Mesendoderm (in vitro differentiated cells): ENCODE results near the gene FRY.
"Not testable (repeated sequence)": the region's sequence is repeated elsewhere in the genome, so short reads cannot be mapped to it uniquely, and the experiment has no call there.

Experiments
- DNase-seq: peaks from one replicate; pipeline ENCODE4 v3.0.0; 2013
- H2AK5ac ChIP-seq: 2 replicates; pipeline ENCODE4 v1.6.1; 2013; ENCODE audit warnings: low read length, inconsistent platforms
- H2BK120ac ChIP-seq: 2 replicates; pipeline ENCODE4 v1.6.1; 2013; ENCODE audit warnings: low read depth, mild to moderate bottlenecking, low read length, moderate library complexity, mixed read lengths
- H2BK15ac ChIP-seq: replicated peaks from 2 replicates; pipeline ENCODE4 v1.6.1; 2013; ENCODE audit warnings: low read depth, mild to moderate bottlenecking, moderate library complexity
- H2BK5ac ChIP-seq: 2 replicates; pipeline ENCODE4 v1.6.1; 2013; ENCODE audit warnings: low read length, inconsistent platforms
- H3K18ac ChIP-seq: 2 replicates; pipeline ENCODE4 v1.6.1; 2013; ENCODE audit warnings: mild to moderate bottlenecking, low read length, mixed read lengths
- H3K23ac ChIP-seq: one replicate; pipeline ENCODE4 v1.6.1; 2013; ENCODE audit warnings: low read length
- H3K27ac ChIP-seq: 2 replicates; pipeline ENCODE4 v1.5.1; 2013; ENCODE audit warnings: low read depth, mild to moderate bottlenecking, inconsistent platforms, low read length, moderate library complexity
- H3K27me3 ChIP-seq: 2 replicates; pipeline ENCODE4 v1.6.1; 2013; ENCODE audit warnings: low read length, control low read depth, mild to moderate bottlenecking, inconsistent platforms; ENCODE audit not compliant: insufficient read depth, poor library complexity
- H3K36me3 ChIP-seq: 2 replicates; pipeline ENCODE4 v1.6.1; 2013; ENCODE audit warnings: low read length, inconsistent platforms; ENCODE audit not compliant: control insufficient read depth, insufficient read depth
- H3K4ac ChIP-seq: one replicate; pipeline ENCODE4 v1.6.1; 2013; ENCODE audit warnings: low read depth, mild to moderate bottlenecking, low read length, moderate library complexity
- H3K4me1 ChIP-seq: 2 replicates; pipeline ENCODE4 v1.6.1; 2013; ENCODE audit warnings: low read depth, low read length, inconsistent platforms; ENCODE audit not compliant: control insufficient read depth
- H3K4me2 ChIP-seq: 2 replicates; pipeline ENCODE4 v1.6.1; 2013; ENCODE audit warnings: low read length
- H3K4me3 ChIP-seq: 2 replicates; pipeline ENCODE4 v1.5.1; 2013; ENCODE audit warnings: mild to moderate bottlenecking, low read length
- H3K56ac ChIP-seq: one replicate; pipeline ENCODE4 v1.6.1; 2013; ENCODE audit warnings: low read length
- H3K79me1 ChIP-seq: 2 replicates; pipeline ENCODE4 v1.6.1; 2013; ENCODE audit warnings: low read length, inconsistent platforms
- H3K79me2 ChIP-seq: 2 replicates; pipeline ENCODE4 v1.6.1; 2013; ENCODE audit warnings: mild to moderate bottlenecking, low read length; ENCODE audit not compliant: control insufficient read depth, insufficient read depth
- H3K9ac ChIP-seq: 2 replicates; pipeline ENCODE4 v1.6.1; 2013; ENCODE audit warnings: low read length, inconsistent platforms
- H4K5ac ChIP-seq: one replicate; pipeline ENCODE4 v1.6.1; 2013; ENCODE audit warnings: low read length
- H4K8ac ChIP-seq: one replicate; pipeline ENCODE4 v1.6.1; 2013; ENCODE audit warnings: low read depth, mild to moderate bottlenecking, control low read depth, low read length, moderate library complexity
- WGBS: extraction: QIAGEN DNeasy Blood & Tissue Kit; methylation state at CpG from one replicate; pipeline ENCODE4 v1.1.7; 2013; ENCODE audit warnings: low lambda C conversion rate, missing lambda C conversion rate; ENCODE audit not compliant: insufficient coverage; ENCODE audit errors: extremely low coverage; 5-methylcytosine and 5-hydroxymethylcytosine counted together

The FRY gene

GRCh38 chr13:31998131-31998530 is 33.4 kb upstream of the FRY start:
- DNase-seq, result peak; percentile 85
- H4K5ac ChIP-seq, result no peak overlapping the region
- no peak overlapping the region for H3K4me3 ChIP-seq
- H3K4me1 ChIP-seq, result peaks cover 6% of the 10 kb centered on the region
- H3K23ac ChIP-seq, result no peak overlapping the region
- H3K79me2 ChIP-seq, result no peaks in the 10 kb centered on the region
- no peak overlapping the region for H3K4ac ChIP-seq
- no peak overlapping the region for H3K9ac ChIP-seq
- H4K8ac ChIP-seq, result no peak overlapping the region
- no peak overlapping the region for H3K4me2 ChIP-seq
- H3K56ac ChIP-seq, result peak overlapping the region; percentile 46
- no peak overlapping the region for H2BK15ac ChIP-seq
- H3K27ac ChIP-seq, result no peak overlapping the region
- no peak overlapping the region for H2BK5ac ChIP-seq
- no peaks in the 10 kb centered on the region for H3K27me3 ChIP-seq
- no peaks in the 10 kb centered on the region for H3K36me3 ChIP-seq
- H3K18ac ChIP-seq, result no peak overlapping the region
- H2AK5ac ChIP-seq, result no peak overlapping the region
- H2BK120ac ChIP-seq, result no peak overlapping the region
- H3K79me1 ChIP-seq, result no peaks in the 10 kb centered on the region
- no CpG with 5 or more reads among the region's 6 CpGs for WGBS

- H3K18ac ChIP-seq, H2BK15ac ChIP-seq, H3K4me1 ChIP-seq, DNase-seq, H3K9ac ChIP-seq, H3K79me1 ChIP-seq, H3K79me2 ChIP-seq, H3K23ac ChIP-seq, H3K4ac ChIP-seq, H4K8ac ChIP-seq, H3K27ac ChIP-seq, H3K4me3 ChIP-seq, H3K27me3 ChIP-seq, H3K4me2 ChIP-seq, H3K36me3 ChIP-seq, H2AK5ac ChIP-seq, H2BK120ac ChIP-seq, H3K56ac ChIP-seq, H4K5ac ChIP-seq, H2BK5ac ChIP-seq: not testable (repeated sequence)
- no CpG with 5 or more reads among the region's 7 CpGs for WGBS
Observed at GRCh38 chr13:32000754-32001153, 30.8 kb upstream of the FRY start.

GRCh38 chr13:32001154-32001768 is 30.3 kb upstream of the FRY start:
- Histone ChIP-seq H3K4me2 (no peak overlapping the region), H3K79me2 (no peaks in the 10 kb centered on the region), H2BK15ac (no peak overlapping the region), H3K18ac (no peak overlapping the region), H3K27me3 (no peaks in the 10 kb centered on the region), H3K4ac (no peak overlapping the region), H4K8ac (no peak overlapping the region), H3K79me1 (no peaks in the 10 kb centered on the region), H3K36me3 (no peaks in the 10 kb centered on the region), H3K27ac (no peak overlapping the region), H3K23ac (no peak overlapping the region), H3K4me1 (peaks cover 6% of the 10 kb centered on the region), H2BK5ac (no peak overlapping the region), H3K56ac (no peak overlapping the region), H2AK5ac (no peak overlapping the region), H2BK120ac (no peak overlapping the region), H3K4me3 (no peak overlapping the region), H3K9ac (no peak overlapping the region), H4K5ac (no peak overlapping the region)
- DNase-seq, result peak; percentile 74
- no CpG with 5 or more reads among the region's 1 CpG for WGBS

- WGBS, result no CpG with 5 or more reads among the region's 1 CpG
- no peak overlapping the region for H2BK5ac ChIP-seq
- no peak overlapping the region for H3K27ac ChIP-seq
- H2BK120ac ChIP-seq, result no peak overlapping the region
- no peak overlapping the region for H4K5ac ChIP-seq
- no peak overlapping the region for H2BK15ac ChIP-seq
- H3K79me1 ChIP-seq, result no peaks in the 10 kb centered on the region
- no peaks in the 10 kb centered on the region for H3K79me2 ChIP-seq
- no peak overlapping the region for H3K18ac ChIP-seq
- H3K27me3 ChIP-seq, result no peaks in the 10 kb centered on the region
- no peaks in the 10 kb centered on the region for H3K36me3 ChIP-seq
- H3K4me1 ChIP-seq, result peaks cover 6% of the 10 kb centered on the region
- H2AK5ac ChIP-seq, result no peak overlapping the region
- H3K4ac ChIP-seq, result no peak overlapping the region
- DNase-seq, result no peak
- H4K8ac ChIP-seq, result no peak overlapping the region
- H3K4me2 ChIP-seq, result no peak overlapping the region
- no peak overlapping the region for H3K4me3 ChIP-seq
- H3K9ac ChIP-seq, result no peak overlapping the region
- H3K56ac ChIP-seq, result no peak overlapping the region
- H3K23ac ChIP-seq, result no peak overlapping the region
Observed at GRCh38 chr13:32001769-32002168, 29.8 kb upstream of the FRY start.

GRCh38 chr13:32002873-32003272 is 28.7 kb upstream of the FRY start:
- H3K56ac ChIP-seq, result no peak overlapping the region

GRCh38 chr13:32007494-32007893 is 24.1 kb upstream of the FRY start:
- no peak overlapping the region for H2BK15ac ChIP-seq
- no peak overlapping the region for H2BK5ac ChIP-seq
- no peak overlapping the region for H3K9ac ChIP-seq
- H2BK120ac ChIP-seq, result no peak overlapping the region
- no peaks in the 10 kb centered on the region for H3K79me1 ChIP-seq
- H3K27ac ChIP-seq, result no peak overlapping the region
- no peaks in the 10 kb centered on the region for H3K36me3 ChIP-seq
- H3K4me3 ChIP-seq, result no peak overlapping the region
- H3K79me2 ChIP-seq, result no peaks in the 10 kb centered on the region
- no peak for DNase-seq
- no peaks in the 10 kb centered on the region for H3K27me3 ChIP-seq
- no peak overlapping the region for H3K56ac ChIP-seq
- H3K4me1 ChIP-seq, result no peaks in the 10 kb centered on the region
- H3K4me2 ChIP-seq, result no peak overlapping the region
- no peak overlapping the region for H3K4ac ChIP-seq
- no peak overlapping the region for H4K5ac ChIP-seq
- no peak overlapping the region for H3K18ac ChIP-seq
- H4K8ac ChIP-seq, result no peak overlapping the region
- no peak overlapping the region for H3K23ac ChIP-seq
- no peak overlapping the region for H2AK5ac ChIP-seq

More at GRCh38 chr13:32002873-32003272, 28.7 kb upstream of the FRY start:
- Histone ChIP-seq H3K9ac (no peak overlapping the region), H2BK5ac (no peak overlapping the region), H4K5ac (no peak overlapping the region), H2BK120ac (no peak overlapping the region), H3K18ac (no peak overlapping the region), H2AK5ac (no peak overlapping the region), H3K23ac (no peak overlapping the region), H3K79me2 (no peaks in the 10 kb centered on the region), H3K4me2 (no peak overlapping the region), H4K8ac (no peak overlapping the region), H3K27ac (no peak overlapping the region), H2BK15ac (no peak overlapping the region), H3K79me1 (no peaks in the 10 kb centered on the region), H3K36me3 (no peaks in the 10 kb centered on the region), H3K4ac (no peak overlapping the region), H3K4me1 (peaks cover 4% of the 10 kb centered on the region), H3K27me3 (no peaks in the 10 kb centered on the region), H3K4me3 (no peak overlapping the region)
- no peak for DNase-seq
- WGBS, result no CpG with 5 or more reads among the region's 3 CpGs
